Stimulated activated effector memory CD8-positive, alpha-beta T cell treated with anti-CD3 and anti-CD28 coated beads, Interleukin-12 subunit alpha, Interleukin-12 subunit beta, amount 100 ng/mL, for 72 hours (primary cell): ENCODE measurements around the gene TNRC6C.

Source experiments
- ATAC-seq: fragments of 150-1000 bp; cut with Tn5 transposase; 2 replicates; pipeline ENCODE4 v1.10.0; 2021
- DNase-seq, 2 donors: peaks; one replicate each; pipeline ENCODE4 v3.0.0; 2021 to 2022; ENCODE audit warnings: low spot score in 2 of 2
- H3K27ac Mint-ChIP-seq: one replicate; pipeline ENCODE4 v1.8.0; 2022; ENCODE audit warnings: mild to moderate bottlenecking, mixed read lengths
- H3K36me3 Mint-ChIP-seq: one replicate; pipeline ENCODE4 v1.8.0; 2022; ENCODE audit warnings: mild to moderate bottlenecking, mixed read lengths
- H3K4me1 Mint-ChIP-seq: one replicate; pipeline ENCODE4 v1.8.0; 2022; ENCODE audit warnings: mixed read lengths
- H3K4me3 Mint-ChIP-seq: one replicate; pipeline ENCODE4 v1.8.0; 2022; ENCODE audit warnings: mild to moderate bottlenecking, mixed read lengths
- H3K9me3 Mint-ChIP-seq: one replicate; pipeline ENCODE4 v1.8.0; 2022; ENCODE audit warnings: mixed read lengths

Gene TNRC6C

GRCh38 chr17:78117027-78117981 lies 158.8 kb downstream of the TNRC6C start:
- DNase-seq: no peak
- Mint-ChIP-seq H3K9me3 (no peaks in the 10 kb centered on the region), H3K4me3 (no peak overlapping the region), H3K4me1 (peaks cover 57% of the 10 kb centered on the region), H3K27ac (peak overlapping the region; percentile 52), H3K36me3 (peaks cover 96% of the 10 kb centered on the region)
- ATAC-seq: no peak

GRCh38 chr17:78118801-78119241 lies 160.3 kb downstream of the TNRC6C start:
- no peak overlapping the region for H3K4me3 Mint-ChIP-seq
- H3K4me1 Mint-ChIP-seq: peaks cover 57% of the 10 kb centered on the region
- DNase-seq: no peak
- H3K27ac Mint-ChIP-seq: no peak overlapping the region
- ATAC-seq: no peak
- peaks cover 96% of the 10 kb centered on the region for H3K36me3 Mint-ChIP-seq
- H3K9me3 Mint-ChIP-seq: no peaks in the 10 kb centered on the region

DNA sequence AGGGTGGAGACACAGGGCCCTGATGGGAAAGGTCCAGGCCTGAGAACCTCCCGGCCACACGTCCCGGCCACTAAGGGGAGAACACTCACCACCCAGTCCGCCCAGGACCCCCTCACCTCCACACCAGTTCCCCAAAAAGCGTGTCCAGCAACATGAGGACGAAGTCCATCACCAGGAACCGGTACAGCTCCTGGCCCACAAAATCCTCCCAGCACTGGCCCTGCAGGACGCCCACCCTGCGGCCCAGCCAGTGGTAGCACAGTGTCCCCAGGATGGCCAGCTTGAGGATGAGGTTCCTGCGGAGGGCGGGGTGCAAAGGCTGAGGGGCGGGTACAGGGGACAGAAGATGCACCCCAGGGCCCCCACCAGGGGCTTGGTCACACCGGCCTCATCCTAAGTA lies 162.0 kb downstream of the TNRC6C start:
- no peak for ATAC-seq
- peak overlapping the region; percentile 91 for H3K27ac Mint-ChIP-seq
- no peaks in the 10 kb centered on the region for H3K9me3 Mint-ChIP-seq
- H3K4me3 Mint-ChIP-seq: peak overlapping the region; percentile 99
- H3K4me1 Mint-ChIP-seq: peaks cover 49% of the 10 kb centered on the region
- no peak for DNase-seq
- H3K36me3 Mint-ChIP-seq: peaks cover 97% of the 10 kb centered on the region

GRCh38 chr17:78120971-78121800 lies 162.7 kb downstream of the TNRC6C start:
- Mint-ChIP-seq H3K4me1 (peaks cover 54% of the 10 kb centered on the region), H3K36me3 (peaks cover 97% of the 10 kb centered on the region), H3K9me3 (no peaks in the 10 kb centered on the region), H3K4me3 (peak overlapping the region; percentile 99), H3K27ac (peak overlapping the region; percentile 91)
- peak; percentile 69 for ATAC-seq
- DNase-seq: peak in 1 of 2 donors; percentile 72

DNA sequence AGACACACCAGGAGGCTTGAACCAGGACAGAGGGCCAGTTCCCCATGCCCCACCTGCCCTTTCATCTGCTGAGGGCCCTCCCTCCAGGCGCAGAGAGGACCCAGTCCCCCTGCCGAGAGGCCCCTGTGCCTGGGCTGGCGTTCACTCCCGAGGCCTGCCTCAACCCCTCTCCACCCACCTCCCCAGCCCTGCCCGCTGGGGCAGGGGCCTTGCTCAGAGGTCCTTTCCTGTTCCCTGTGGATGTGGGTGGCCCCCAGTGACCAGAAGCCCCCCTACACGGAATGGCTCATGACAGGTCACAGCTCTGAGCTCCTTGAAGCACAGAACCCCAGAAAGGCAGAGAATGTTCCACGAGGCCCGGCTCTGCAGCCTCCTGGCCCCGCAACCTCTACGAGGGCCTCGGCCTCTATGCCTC lies 163.3 kb downstream of the TNRC6C start:
- DNase-seq (no peak), ATAC-seq (peak; percentile 15)
- Mint-ChIP-seq H3K4me1 (peaks cover 60% of the 10 kb centered on the region), H3K9me3 (no peaks in the 10 kb centered on the region), H3K4me3 (peak overlapping the region; percentile 99), H3K27ac (peak overlapping the region; percentile 91), H3K36me3 (peaks cover 91% of the 10 kb centered on the region)

- Mint-ChIP-seq H3K27ac (peak overlapping the region; percentile 91), H3K4me3 (peak overlapping the region; percentile 99), H3K4me1 (peaks cover 65% of the 10 kb centered on the region), H3K9me3 (no peaks in the 10 kb centered on the region), H3K36me3 (peaks cover 90% of the 10 kb centered on the region)
- DNase-seq (no peak), ATAC-seq (peak; percentile 2)
Measured at GRCh38 chr17:78122216-78122930, 163.9 kb downstream of the TNRC6C start.

GRCh38 chr17:78122931-78123249 lies 164.4 kb downstream of the TNRC6C start:
- DNase-seq (no peak), ATAC-seq (no peak)
- Mint-ChIP-seq H3K4me3 (peak overlapping the region; percentile 99), H3K36me3 (peaks cover 90% of the 10 kb centered on the region), H3K9me3 (no peaks in the 10 kb centered on the region), H3K4me1 (peaks cover 63% of the 10 kb centered on the region), H3K27ac (peak overlapping the region; percentile 91)

DNA sequence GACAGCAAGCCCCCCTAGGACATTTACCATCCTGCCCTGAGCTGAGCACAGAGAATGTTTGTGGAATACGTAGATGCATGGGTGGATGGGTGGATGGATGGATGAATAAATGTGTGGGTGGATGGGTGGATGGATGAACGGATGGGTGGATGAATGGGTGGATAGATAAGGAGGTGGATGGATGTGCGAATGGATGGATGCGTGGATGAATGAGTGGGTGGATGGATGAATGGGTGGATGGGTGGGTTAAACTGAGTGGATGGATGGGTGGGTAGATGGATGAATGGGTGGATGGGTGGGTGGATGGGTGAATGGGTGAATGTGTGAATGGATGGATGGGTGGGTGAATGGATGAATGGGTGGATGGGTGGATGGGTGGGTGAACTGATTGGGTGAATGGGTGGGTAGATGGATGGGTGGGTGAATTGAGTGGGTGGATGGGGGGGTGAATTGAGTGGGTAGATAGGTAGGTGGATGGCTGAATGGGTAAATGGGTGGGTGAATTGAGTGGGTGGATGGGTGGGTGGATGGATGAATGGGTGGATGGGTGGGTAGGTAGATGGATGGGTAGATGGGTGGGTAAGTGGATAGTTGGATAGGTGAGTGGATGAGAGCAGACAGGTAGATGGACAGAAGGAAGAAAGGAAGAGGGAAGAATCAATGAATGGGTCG lies 164.9 kb downstream of the TNRC6C start:
- Mint-ChIP-seq H3K36me3 (peaks cover 86% of the 10 kb centered on the region), H3K9me3 (no peaks in the 10 kb centered on the region), H3K4me3 (peak overlapping the region; percentile 99), H3K27ac (peak overlapping the region; percentile 91), H3K4me1 (peaks cover 62% of the 10 kb centered on the region)
- ATAC-seq: no peak
- DNase-seq: no peak

DNA sequence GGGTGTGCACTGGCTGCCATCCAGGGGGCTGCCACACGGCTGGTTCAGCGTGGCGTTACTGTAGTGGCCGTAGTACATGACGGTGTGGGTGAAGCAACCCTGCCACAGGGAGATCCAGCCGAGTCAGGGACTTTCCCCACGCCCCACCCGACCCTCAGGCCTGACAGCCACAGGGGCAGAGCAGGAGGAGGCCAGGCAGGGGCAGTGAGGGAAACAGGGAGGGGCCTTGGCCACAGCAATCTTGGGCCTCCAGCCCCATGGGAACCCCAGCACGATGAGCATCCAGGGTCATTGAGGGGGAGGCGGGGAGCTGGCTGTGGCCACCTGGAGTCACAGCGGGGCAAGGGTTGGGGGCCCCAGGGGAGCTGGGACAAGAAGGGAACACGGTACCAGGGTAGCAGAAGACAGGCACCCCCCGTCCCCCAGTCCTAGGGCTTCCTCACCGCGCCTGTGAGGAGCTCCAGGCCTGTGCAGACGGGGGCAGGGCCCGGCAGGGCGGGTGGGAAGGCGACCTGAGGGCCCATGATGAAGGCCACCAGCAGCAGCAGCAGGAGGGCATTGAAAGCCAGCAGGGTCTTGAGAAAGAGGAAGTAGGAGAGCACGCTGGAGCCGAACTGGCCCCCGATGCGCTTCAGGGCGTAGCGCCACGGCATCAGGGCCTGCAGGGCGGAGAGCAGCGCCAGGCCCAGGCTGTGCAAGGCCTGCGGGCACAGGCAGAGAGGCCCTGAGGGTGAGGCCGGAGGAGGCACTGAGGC lies 165.8 kb downstream of the TNRC6C start:
- Mint-ChIP-seq H3K4me1 (peaks cover 67% of the 10 kb centered on the region), H3K36me3 (peaks cover 85% of the 10 kb centered on the region), H3K4me3 (peak overlapping the region; percentile 99), H3K9me3 (no peaks in the 10 kb centered on the region), H3K27ac (peak overlapping the region; percentile 91)
- DNase-seq (no peak), ATAC-seq (no peak)

DNA sequence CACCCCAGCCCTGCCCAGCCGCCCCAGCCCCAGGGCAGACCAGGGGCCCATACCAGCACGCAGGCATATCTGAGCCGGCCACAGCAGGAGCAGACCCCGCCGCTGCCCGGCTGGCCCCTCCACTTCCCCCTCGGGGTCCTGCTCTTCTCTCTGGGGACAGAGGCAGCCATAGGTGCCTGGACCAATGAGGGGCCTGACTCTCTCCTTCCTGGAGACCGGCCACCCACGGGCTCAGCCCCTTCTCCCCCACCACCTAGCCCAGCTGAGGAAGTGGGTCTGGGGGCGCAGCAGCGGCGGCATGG lies 166.3 kb downstream of the TNRC6C start:
- Mint-ChIP-seq H3K4me1 (peaks cover 73% of the 10 kb centered on the region), H3K36me3 (peaks cover 84% of the 10 kb centered on the region), H3K4me3 (peak overlapping the region; percentile 99), H3K9me3 (no peaks in the 10 kb centered on the region), H3K27ac (peak overlapping the region; percentile 91)
- ATAC-seq: no peak
- no peak for DNase-seq

DNA sequence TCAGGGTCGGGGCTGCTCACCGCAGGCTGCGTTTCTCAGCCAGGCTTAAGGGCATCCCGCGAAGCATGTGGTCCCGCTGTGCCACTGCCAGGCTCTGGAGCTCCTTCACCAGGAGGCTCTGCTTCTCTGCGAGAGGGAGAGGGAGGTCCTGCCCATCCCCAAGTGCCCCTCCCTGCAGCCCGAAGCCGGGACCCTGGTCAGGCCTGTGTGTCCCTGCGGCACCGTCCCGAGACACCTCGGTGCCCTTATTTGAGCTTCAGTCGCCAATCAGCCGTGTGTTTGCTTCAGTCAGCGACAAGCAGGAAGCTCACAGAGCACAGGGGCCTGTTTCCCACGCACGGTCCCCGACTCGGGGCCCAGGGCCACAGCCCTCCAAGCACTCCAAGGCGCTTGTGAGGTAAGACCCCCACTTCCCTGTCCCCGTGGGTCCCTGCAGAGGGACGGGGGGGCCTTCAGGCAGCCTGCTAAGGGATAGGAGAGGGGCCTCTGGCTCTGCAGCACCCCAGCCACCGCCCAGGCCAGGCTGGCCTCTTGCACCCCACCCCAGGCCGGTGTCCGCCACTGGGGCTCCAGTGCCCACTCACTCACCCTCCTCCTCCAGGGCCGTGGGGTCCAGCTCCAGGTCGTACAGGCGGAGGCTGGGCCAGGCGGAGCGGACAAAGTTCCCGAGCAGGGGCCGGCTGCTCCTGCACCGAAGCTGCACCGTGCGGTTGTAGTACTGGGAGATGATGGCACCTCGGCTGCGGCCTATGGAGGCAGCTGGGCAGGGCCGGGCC lies 166.8 kb downstream of the TNRC6C start:
- ATAC-seq (no peak), DNase-seq (peak in 1 of 2 donors; percentile 77)
- Mint-ChIP-seq H3K4me1 (peaks cover 76% of the 10 kb centered on the region), H3K4me3 (peak overlapping the region; percentile 99), H3K27ac (peak overlapping the region; percentile 91), H3K36me3 (peaks cover 84% of the 10 kb centered on the region), H3K9me3 (no peaks in the 10 kb centered on the region)

- Mint-ChIP-seq H3K36me3 (peaks cover 84% of the 10 kb centered on the region), H3K4me3 (peak overlapping the region; percentile 99), H3K27ac (peak overlapping the region; percentile 67), H3K9me3 (no peaks in the 10 kb centered on the region), H3K4me1 (peaks cover 75% of the 10 kb centered on the region)
- DNase-seq (no peak), ATAC-seq (no peak)
Measured at GRCh38 chr17:78125976-78126894, 167.7 kb downstream of the TNRC6C start.

DNA sequence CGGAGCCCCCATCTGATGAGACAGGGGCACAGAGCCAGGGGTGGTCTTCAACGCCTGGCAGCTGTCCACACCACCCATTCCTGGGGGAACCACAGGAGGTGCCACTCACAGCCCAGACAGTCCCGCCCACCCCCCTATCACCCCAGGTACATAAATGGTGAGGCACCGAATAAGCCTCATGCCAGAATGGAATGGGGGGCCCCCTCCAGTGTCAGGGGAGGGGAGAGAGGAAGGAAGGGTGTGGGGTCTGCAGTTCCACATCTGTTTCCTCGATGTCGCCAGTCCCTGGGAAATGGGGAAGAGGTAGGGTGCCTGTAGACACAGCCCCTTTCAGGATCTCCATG lies 168.4 kb downstream of the TNRC6C start:
- ATAC-seq (no peak), DNase-seq (no peak)
- no peaks in the 10 kb centered on the region for H3K9me3 Mint-ChIP-seq
- H3K27ac Mint-ChIP-seq: peak overlapping the region; percentile 87
- H3K36me3 Mint-ChIP-seq: peaks cover 82% of the 10 kb centered on the region
- H3K4me3 Mint-ChIP-seq: peak overlapping the region; percentile 99
- peaks cover 69% of the 10 kb centered on the region for H3K4me1 Mint-ChIP-seq
